OCI-LY7 (cell line): ENCODE measurements around the gene SOX9.

ENCODE experiments used
- CTCF ChIP-seq: fragments of 200-600 bp; sonication (generic); conservative IDR thresholded peaks from 2 replicates; pipeline ENCODE4 v1.5.1; 2014; ENCODE audit warnings: mild to moderate bottlenecking, antibody characterized with exemption, low read length, moderate library complexity, mixed read lengths
- EZH2phosphoT487 ChIP-seq: fragments of 200-600 bp; sonication (generic); IDR thresholded peaks from 2 replicates; pipeline ENCODE4 v1.6.1; 2018; ENCODE audit warnings: low read depth, borderline replicate concordance, mild to moderate bottlenecking, mixed run types, antibody characterized with exemption, low read length, moderate library complexity, mixed read lengths

- TF ChIP-seq CTCF (no peak), EZH2phosphoT487 (no peak)
Observed at GRCh38 chr17:72116661-72117521, 3.9 kb upstream of the SOX9 start.
